ENCODE results near the gene KIAA1328.

DNA sequence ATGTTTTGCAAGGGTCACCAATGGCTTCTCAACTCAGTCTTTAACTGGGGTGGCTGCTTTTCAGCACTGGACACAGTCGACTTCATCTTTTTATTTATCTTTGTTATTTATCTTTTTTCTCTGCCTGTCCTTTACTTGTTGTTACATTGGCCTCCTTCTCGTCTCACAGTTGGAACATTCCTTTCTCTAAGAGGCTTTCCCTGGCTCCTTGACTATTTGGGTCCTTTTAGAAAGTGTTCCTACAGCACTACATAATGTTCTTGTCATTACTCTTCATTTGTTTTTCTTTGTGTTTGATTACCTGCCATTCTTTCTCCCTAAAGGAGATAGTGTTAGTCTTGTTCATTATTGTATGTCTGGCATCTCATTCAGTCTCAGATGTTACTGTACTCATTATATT lies 122.0 kb downstream of the KIAA1328 start:
- TF ChIP-seq, protein P1, sequence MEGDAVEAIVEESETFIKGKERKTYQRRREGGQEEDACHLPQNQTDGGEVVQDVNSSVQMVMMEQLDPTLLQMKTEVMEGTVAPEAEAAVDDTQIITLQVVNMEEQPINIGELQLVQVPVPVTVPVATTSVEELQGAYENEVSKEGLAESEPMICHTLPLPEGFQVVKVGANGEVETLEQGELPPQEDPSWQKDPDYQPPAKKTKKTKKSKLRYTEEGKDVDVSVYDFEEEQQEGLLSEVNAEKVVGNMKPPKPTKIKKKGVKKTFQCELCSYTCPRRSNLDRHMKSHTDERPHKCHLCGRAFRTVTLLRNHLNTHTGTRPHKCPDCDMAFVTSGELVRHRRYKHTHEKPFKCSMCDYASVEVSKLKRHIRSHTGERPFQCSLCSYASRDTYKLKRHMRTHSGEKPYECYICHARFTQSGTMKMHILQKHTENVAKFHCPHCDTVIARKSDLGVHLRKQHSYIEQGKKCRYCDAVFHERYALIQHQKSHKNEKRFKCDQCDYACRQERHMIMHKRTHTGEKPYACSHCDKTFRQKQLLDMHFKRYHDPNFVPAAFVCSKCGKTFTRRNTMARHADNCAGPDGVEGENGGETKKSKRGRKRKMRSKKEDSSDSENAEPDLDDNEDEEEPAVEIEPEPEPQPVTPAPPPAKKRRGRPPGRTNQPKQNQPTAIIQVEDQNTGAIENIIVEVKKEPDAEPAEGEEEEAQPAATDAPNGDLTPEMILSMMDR (IDR thresholded peaks at IDR 0.05): no peak
- no peak for TF ChIP-seq POLR2A (IDR thresholded peaks at IDR 0.05)

All from heart left ventricle (tissue), 13 donors.